Subcutaneous abdominal adipose tissue (tissue), 5 donors: ENCODE results near the gene MYBBP1A.
A peak's percentile ranks its signal among the peaks of the same experiment; 100 is the strongest.

Source experiments
- H3K27ac ChIP-seq: one replicate; pipeline ENCODE4 v1.7.0; 2013; ENCODE audit warnings: low read depth, mild to moderate bottlenecking, inconsistent platforms, low read length, moderate library complexity
- H3K27me3 ChIP-seq, 5 donors: one replicate each; pipeline ENCODE4 v1.7.0; 2013; ENCODE audit warnings: low read length in 5 of 5, inconsistent platforms in 1 of 5; ENCODE audit not compliant: control insufficient read depth in 5 of 5, insufficient read depth in 4 of 5
- H3K36me3 ChIP-seq, 5 donors: one replicate each; pipeline ENCODE4 v1.7.0; 2013; ENCODE audit warnings: low read length in 5 of 5; ENCODE audit not compliant: control insufficient read depth in 5 of 5, insufficient read depth in 5 of 5
- H3K4me1 ChIP-seq, 5 donors: one replicate each; pipeline ENCODE4 v1.7.0; 2013; ENCODE audit warnings: low read length in 5 of 5, mild to moderate bottlenecking in 3 of 5, moderate library complexity in 1 of 5; ENCODE audit not compliant: control insufficient read depth in 5 of 5, insufficient read depth in 5 of 5
- H3K4me3 ChIP-seq, 5 donors: one replicate each; pipeline ENCODE4 v1.7.0; 2013; ENCODE audit warnings: low read length in 5 of 5, low read depth in 1 of 5
- H3K9ac ChIP-seq, 5 donors: one replicate each; pipeline ENCODE4 v1.7.0; 2013; ENCODE audit warnings: low read length in 5 of 5, mild to moderate bottlenecking in 4 of 5, moderate library complexity in 3 of 5
- H3K9me3 ChIP-seq, 5 donors: one replicate each; pipeline ENCODE4 v1.7.0; 2013; ENCODE audit warnings: low read length in 5 of 5; ENCODE audit not compliant: control insufficient read depth in 5 of 5
- donor health status: healthy.
- donor health status: healthy.
- donor health status: healthy.
- donor health status: healthy.
- donor health status: healthy.

The MYBBP1A gene

GRCh38 chr17:4574448-4575045 is 19.4 kb upstream of the MYBBP1A start:
- no peak overlapping the region for H3K4me3 ChIP-seq
- H3K9me3 ChIP-seq: no peaks in the 10 kb centered on the region
- no peak overlapping the region for H3K27ac ChIP-seq
- no peaks in the 10 kb centered on the region for H3K4me1 ChIP-seq
- no peaks in the 10 kb centered on the region for H3K36me3 ChIP-seq
- no peak overlapping the region for H3K9ac ChIP-seq
- H3K27me3 ChIP-seq: peaks cover 0 to 6% (median 2%) of the 10 kb centered on the region in 5 donors

- Histone ChIP-seq H3K4me1 (no peaks in the 10 kb centered on the region), H3K9ac (no peak overlapping the region), H3K27ac (no peak overlapping the region), H3K9me3 (no peaks in the 10 kb centered on the region), H3K36me3 (no peaks in the 10 kb centered on the region), H3K27me3 (peaks cover 0 to 3% (median 0%) of the 10 kb centered on the region in 5 donors), H3K4me3 (no peak overlapping the region)
These were observed 18.5 kb upstream of the MYBBP1A start for GRCh38 chr17:4573669-4574068.

- no peaks in the 10 kb centered on the region for H3K4me1 ChIP-seq
- no peaks in the 10 kb centered on the region for H3K36me3 ChIP-seq
- H3K4me3 ChIP-seq: no peak overlapping the region
- no peaks in the 10 kb centered on the region for H3K9me3 ChIP-seq
- H3K27me3 ChIP-seq: peaks cover 0 to 3% (median 0%) of the 10 kb centered on the region in 5 donors
- no peak overlapping the region for H3K27ac ChIP-seq
- no peak overlapping the region for H3K9ac ChIP-seq
These were observed 17.9 kb upstream of the MYBBP1A start for GRCh38 chr17:4573115-4573514.

DNA sequence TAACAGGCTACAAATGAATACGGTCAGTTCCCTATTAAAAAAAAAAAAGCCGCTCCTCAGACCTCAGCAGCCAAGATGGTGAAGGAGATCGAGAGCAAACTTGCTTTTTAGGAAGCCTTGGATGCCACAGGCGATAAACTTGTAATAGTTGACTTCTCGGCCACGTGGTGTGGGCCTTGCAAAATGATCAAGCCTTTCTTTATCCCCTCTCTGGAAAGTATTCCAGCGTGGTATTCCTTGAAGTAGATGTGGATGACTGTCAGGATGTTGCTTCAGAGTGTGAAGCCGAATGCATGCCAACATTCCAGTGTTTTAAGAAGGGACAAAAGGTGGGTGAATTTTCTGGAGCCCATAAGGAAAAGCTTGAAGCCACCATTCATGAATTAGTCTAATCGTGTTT is 16.9 kb upstream of the MYBBP1A start:
- Histone ChIP-seq H3K27me3 (peaks cover 0 to 3% (median 0%) of the 10 kb centered on the region in 5 donors), H3K27ac (no peak overlapping the region), H3K9me3 (no peaks in the 10 kb centered on the region), H3K4me1 (no peaks in the 10 kb centered on the region), H3K4me3 (no peak overlapping the region), H3K9ac (no peak overlapping the region), H3K36me3 (no peaks in the 10 kb centered on the region)

DNA sequence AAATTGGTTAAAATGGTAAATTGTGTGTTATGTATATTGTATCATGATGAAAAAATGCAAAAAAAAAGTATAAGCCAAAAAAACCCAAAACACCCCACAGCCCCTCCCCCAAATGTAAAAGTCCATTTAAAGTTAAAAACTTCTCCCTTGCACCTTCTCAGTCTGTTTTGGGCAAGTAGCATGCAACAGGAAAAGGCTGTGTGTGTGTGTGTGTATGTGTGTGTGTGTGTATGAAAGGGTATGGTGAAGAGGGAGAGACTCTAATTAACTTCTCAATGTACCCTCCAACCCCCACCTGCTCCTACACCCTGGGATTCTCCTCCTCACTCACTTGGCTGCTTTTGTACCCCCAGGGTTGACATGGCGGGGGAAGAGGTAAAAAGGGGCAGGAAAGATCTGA is 14.4 kb upstream of the MYBBP1A start:
- no peak overlapping the region for H3K9ac ChIP-seq
- H3K4me3 ChIP-seq: no peak overlapping the region
- no peaks in the 10 kb centered on the region for H3K9me3 ChIP-seq
- H3K36me3 ChIP-seq: no peaks in the 10 kb centered on the region
- H3K27me3 ChIP-seq: no peaks in the 10 kb centered on the region
- no peak overlapping the region for H3K27ac ChIP-seq
- peaks cover 0 to 7% (median 2%) of the 10 kb centered on the region in 5 donors for H3K4me1 ChIP-seq

DNA sequence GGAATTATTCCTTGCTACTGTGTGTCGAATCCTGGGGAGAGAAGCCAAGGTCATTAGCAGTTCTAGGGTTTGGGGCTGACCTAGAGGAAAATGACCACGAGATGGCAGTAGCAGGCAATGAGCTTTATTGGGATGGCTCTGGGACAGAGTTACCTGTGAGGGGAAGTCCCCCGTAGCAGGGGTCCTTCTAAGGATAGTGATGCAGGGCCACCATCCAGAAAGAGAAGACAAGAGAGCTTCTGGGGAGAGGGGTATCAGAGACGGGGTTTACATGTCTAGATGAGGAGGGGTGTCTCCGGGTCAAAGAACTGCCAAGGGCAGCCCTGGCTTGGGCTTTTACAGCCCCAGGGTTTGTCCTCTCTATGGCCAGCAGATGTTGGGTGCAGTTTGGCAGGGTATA is 11.6 kb upstream of the MYBBP1A start:
- Histone ChIP-seq H3K9ac (no peak overlapping the region), H3K9me3 (no peaks in the 10 kb centered on the region), H3K27me3 (no peaks in the 10 kb centered on the region)

GRCh38 chr17:4565209-4566141 is 10.3 kb upstream of the MYBBP1A start:
- H3K27ac ChIP-seq: no peak overlapping the region
- H3K4me1 ChIP-seq: peaks cover 0 to 13% (median 4%) of the 10 kb centered on the region in 5 donors
- H3K4me3 ChIP-seq: no peak overlapping the region
- H3K27me3 ChIP-seq: no peaks in the 10 kb centered on the region
- no peak overlapping the region for H3K9ac ChIP-seq
- H3K36me3 ChIP-seq: no peaks in the 10 kb centered on the region
- no peaks in the 10 kb centered on the region for H3K9me3 ChIP-seq

More for the DNA sequence above, 11.6 kb upstream of the MYBBP1A start:
- Histone ChIP-seq H3K27ac (no peak overlapping the region), H3K4me3 (no peak overlapping the region), H3K4me1 (peaks cover 0 to 7% (median 2%) of the 10 kb centered on the region in 5 donors), H3K36me3 (no peaks in the 10 kb centered on the region)

DNA sequence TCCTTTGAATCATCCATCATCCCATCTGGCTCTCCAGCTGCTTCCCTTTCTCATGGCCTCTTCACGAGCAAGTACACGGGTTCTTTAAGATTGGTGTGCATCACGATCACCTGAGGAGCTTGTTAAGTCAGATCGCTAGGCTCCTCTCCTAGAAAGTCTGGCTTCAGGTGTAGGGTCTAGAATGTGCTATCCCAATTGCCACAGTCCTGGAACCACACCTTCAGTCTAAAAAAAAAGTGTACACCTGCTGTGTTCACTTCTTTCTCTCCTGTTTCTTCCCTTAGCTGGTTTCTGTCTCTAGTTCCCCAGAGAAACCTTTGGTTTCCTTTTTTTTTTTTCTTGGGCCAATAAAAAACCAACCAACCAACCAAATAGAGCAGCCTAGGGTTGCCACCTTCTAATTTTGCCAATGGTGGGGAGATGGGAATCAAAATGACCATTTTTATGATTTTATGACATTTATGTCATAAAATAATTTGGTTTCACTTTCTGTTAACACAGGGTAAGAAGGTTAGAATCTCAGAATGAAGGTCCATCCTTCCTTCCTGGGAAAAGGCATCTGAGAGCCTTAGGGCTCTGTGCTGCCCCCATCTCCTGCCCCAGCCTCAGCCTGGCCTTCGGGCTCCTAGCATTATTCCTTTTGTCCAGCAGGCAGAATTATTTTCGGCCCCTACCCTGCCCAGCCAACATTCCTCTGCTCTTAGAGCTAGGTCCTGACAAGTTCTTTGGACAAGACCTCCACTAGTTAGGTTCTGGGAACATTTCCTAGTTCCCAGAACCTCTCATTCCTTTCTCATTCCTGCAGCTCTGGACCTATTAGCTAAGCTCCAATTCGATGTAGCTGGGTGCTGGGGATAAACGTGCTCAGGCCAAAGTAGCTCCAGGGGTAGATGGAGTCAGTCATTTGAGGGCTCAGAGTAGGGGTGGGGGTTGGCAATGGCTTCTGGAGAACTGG is 7.1 kb upstream of the MYBBP1A start:
- H3K4me1 ChIP-seq: peaks cover 0 to 13% (median 4%) of the 10 kb centered on the region in 5 donors
- no peaks in the 10 kb centered on the region for H3K36me3 ChIP-seq
- no peak overlapping the region for H3K27ac ChIP-seq
- H3K4me3 ChIP-seq: no peak overlapping the region
- peak overlapping the region in 1 of 5 donors; percentile 3 for H3K9ac ChIP-seq
- H3K27me3 ChIP-seq: no peaks in the 10 kb centered on the region
- no peaks in the 10 kb centered on the region for H3K9me3 ChIP-seq

- no peaks in the 10 kb centered on the region for H3K27me3 ChIP-seq
- H3K4me3 ChIP-seq: no peak overlapping the region
- peaks cover 0 to 16% (median 8%) of the 10 kb centered on the region in 5 donors for H3K4me1 ChIP-seq
- no peak overlapping the region for H3K27ac ChIP-seq
- H3K9me3 ChIP-seq: no peaks in the 10 kb centered on the region
- no peak overlapping the region for H3K9ac ChIP-seq
- H3K36me3 ChIP-seq: no peaks in the 10 kb centered on the region
These were observed 5.7 kb upstream of the MYBBP1A start for GRCh38 chr17:4560837-4561256.
